Naive B cell (primary cell): ENCODE measurements around the gene SSRP1. TPM values are rescaled to one million over a fixed set of nuclear protein-coding genes. Genes with fewer than 3 reads are reported as not detected.

Experiments
- polyA plus RNA-seq, 6 donors: library from polyadenylated mRNA; unstranded; fragments of 300-500 nt; fragmentation: Illumina TruSeq; gene quantifications; one replicate each; pipeline ENCODE4 v1.2.3, GENCODE V29; 2021; ENCODE audit warnings: low read depth in 6 of 6

SSRP1 gene
- polyA plus RNA-seq, 6 donors from 2014 or later: 22.7 to 39.6 (median 32.8) TPM

Other genes starting within 250 kb of the SSRP1 start
- gene LRRC55, start 153.9 kb downstream of the SSRP1 start, polyA plus RNA-seq: not detected
- gene APLNR, start 98.6 kb downstream of the SSRP1 start, polyA plus RNA-seq: not detected
- 1 to 10 TPM in 5 of 6 donors, not detected in 1; 1.1 to 3.8 (median 2.9) TPM for gene TNKS1BP1, start 10.9 kb downstream of the SSRP1 start, polyA plus RNA-seq
- not detected for gene P2RX3, start 2.5 kb upstream of the SSRP1 start, polyA plus RNA-seq
- not detected for gene PRG3, start 45.3 kb upstream of the SSRP1 start, polyA plus RNA-seq
- not detected for gene PRG2, start 54.8 kb upstream of the SSRP1 start, polyA plus RNA-seq
- gene SLC43A3, start 91.2 kb upstream of the SSRP1 start, polyA plus RNA-seq: 10 to 100 TPM; 14.5 to 20.8 (median 17.5) TPM
- gene RTN4RL2, start 124.6 kb upstream of the SSRP1 start, polyA plus RNA-seq: under 1 TPM in 1 of 6 donors, not detected in 5; 0.12 TPM
- gene SLC43A1, start 179.8 kb upstream of the SSRP1 start, polyA plus RNA-seq: 10 to 100 TPM in 1 of 6 donors, 1 to 10 TPM in 5; 3.2 to 10.9 (median 4.6) TPM
- gene TIMM10, start 194.9 kb upstream of the SSRP1 start, polyA plus RNA-seq: 100 to 1,000 TPM in 1 of 6 donors, 10 to 100 TPM in 5; 64.9 to 105 (median 79.9) TPM
- under 1 TPM in 3 of 6 donors, not detected in 3; 0.18 to 0.40 (median 0.34) TPM for gene SMTNL1, start 201.7 kb upstream of the SSRP1 start, polyA plus RNA-seq
- 100 to 1,000 TPM; 182 to 310 (median 219) TPM for gene UBE2L6, start 231.8 kb upstream of the SSRP1 start, polyA plus RNA-seq